Caco-2 (cell line): Measurements from ENCODE around the gene CSRP2. TPM values are rescaled to one million over a fixed set of nuclear protein-coding genes. Genes with fewer than 3 reads are reported as not detected.

Experiments used
- BruUV-seq: library from RNA; stranded (reverse); fragments of 400-500 nt; replicated peaks from 2 replicates; lab custom pipeline; 2021; lab: Mats Ljungman, UMichigan
- CTCF ChIA-PET: fragments of 300-600 bp; sonication (Branson Sonifier 250); formaldehyde crosslinking; loops from one replicate; lab custom pipeline; 2022; ENCODE audit warnings: antibody characterized with exemption; lab: Charles Lee
- POLR2A ChIA-PET: fragments of 300-600 bp; sonication (Branson Sonifier 250); formaldehyde crosslinking; loops from one replicate; lab custom pipeline; 2022; ENCODE audit warnings: antibody characterized with exemption; lab: Charles Lee
- DNase-seq, 2 experiments: peaks; one replicate each; pipeline versions ENCODE4 v3.0.0 to v3.0.0-alpha.2; 2020 to 2022
- H3K27me3 ChIP-seq: replicated peaks from 2 replicates; pipeline ENCODE4 v1.6.0; 2011; ENCODE audit warnings: low read length; ENCODE audit not compliant: control insufficient read depth, insufficient read depth
- H3K36me3 ChIP-seq: 2 replicates; pipeline ENCODE4 v1.5.1; 2011; ENCODE audit warnings: low read length; ENCODE audit not compliant: control insufficient read depth, insufficient read depth
- H3K4me1 ChIP-seq: fragments of 250-450 bp; sonication (Bioruptor Pico); 2 replicates; pipeline ENCODE4 v1.5.1; 2020; ENCODE audit warnings: mild to moderate bottlenecking
- H3K4me3 ChIP-seq: 2 replicates; pipeline ENCODE4 v1.5.1; 2011; ENCODE audit warnings: low read depth, mild to moderate bottlenecking, control low read depth, low read length
- H3K9me3 ChIP-seq: fragments of 250-450 bp; sonication (Bioruptor Pico); 2 replicates; pipeline ENCODE4 v1.5.1; 2020; ENCODE audit warnings: mild to moderate bottlenecking, moderate library complexity
- H3K27ac Mint-ChIP-seq: one replicate; pipeline ENCODE4 v1.8.0; 2022; ENCODE audit warnings: mixed read lengths; ENCODE audit not compliant: unreplicated experiment
- H3K27me3 Mint-ChIP-seq: one replicate; pipeline ENCODE4 v1.8.0; 2022; ENCODE audit warnings: mixed read lengths; ENCODE audit not compliant: insufficient read depth, unreplicated experiment
- H3K36me3 Mint-ChIP-seq: one replicate; pipeline ENCODE4 v1.8.0; 2022; ENCODE audit warnings: mild to moderate bottlenecking, mixed read lengths; ENCODE audit not compliant: insufficient read depth, unreplicated experiment
- H3K4me1 Mint-ChIP-seq: one replicate; pipeline ENCODE4 v1.8.0; 2022; ENCODE audit warnings: low read depth, mixed read lengths; ENCODE audit not compliant: unreplicated experiment
- H3K4me3 Mint-ChIP-seq: one replicate; pipeline ENCODE4 v1.8.0; 2022; ENCODE audit warnings: mild to moderate bottlenecking, moderate library complexity, mixed read lengths; ENCODE audit not compliant: unreplicated experiment
- H3K9me3 Mint-ChIP-seq: one replicate; pipeline ENCODE4 v1.8.0; 2022; ENCODE audit warnings: mixed read lengths; ENCODE audit not compliant: unreplicated experiment
- intact Hi-C: fragments of 100-400 bp; cut with micrococcal nuclease; formaldehyde crosslinking; loops from one replicate; pipeline ENCODE4 v1.10.0; 2022; ENCODE audit not compliant: unreplicated experiment
- total RNA-seq: library from RNA; stranded (reverse); gene quantifications from 2 replicates; pipeline ENCODE4 v1.2.3, GENCODE V29; 2022
- TF ChIP-seq, protein P1 (sequence below), 2 experiments: fragments of 200-600 bp in 1 of 2; IDR thresholded peaks; 1 replicate in 1 of 2; 2 replicates in 1 of 2; pipeline versions ENCODE4 v1.5.1 to v1.8.0; 2011 to 2022; ENCODE audit warnings: antibody characterized with exemption in 1 of 2, control low read depth in 1 of 2, inconsistent platforms in 1 of 2, low read depth in 1 of 2, low read length in 1 of 2, mild to moderate bottlenecking in 1 of 2, moderate library complexity in 1 of 2; ENCODE audit not compliant: insufficient read depth in 1 of 2, severe bottlenecking in 1 of 2, unreplicated experiment in 1 of 2

The CSRP2 gene
- total RNA-seq, 1 experiment from 2014 or later, result 27.9 TPM

DNA sequence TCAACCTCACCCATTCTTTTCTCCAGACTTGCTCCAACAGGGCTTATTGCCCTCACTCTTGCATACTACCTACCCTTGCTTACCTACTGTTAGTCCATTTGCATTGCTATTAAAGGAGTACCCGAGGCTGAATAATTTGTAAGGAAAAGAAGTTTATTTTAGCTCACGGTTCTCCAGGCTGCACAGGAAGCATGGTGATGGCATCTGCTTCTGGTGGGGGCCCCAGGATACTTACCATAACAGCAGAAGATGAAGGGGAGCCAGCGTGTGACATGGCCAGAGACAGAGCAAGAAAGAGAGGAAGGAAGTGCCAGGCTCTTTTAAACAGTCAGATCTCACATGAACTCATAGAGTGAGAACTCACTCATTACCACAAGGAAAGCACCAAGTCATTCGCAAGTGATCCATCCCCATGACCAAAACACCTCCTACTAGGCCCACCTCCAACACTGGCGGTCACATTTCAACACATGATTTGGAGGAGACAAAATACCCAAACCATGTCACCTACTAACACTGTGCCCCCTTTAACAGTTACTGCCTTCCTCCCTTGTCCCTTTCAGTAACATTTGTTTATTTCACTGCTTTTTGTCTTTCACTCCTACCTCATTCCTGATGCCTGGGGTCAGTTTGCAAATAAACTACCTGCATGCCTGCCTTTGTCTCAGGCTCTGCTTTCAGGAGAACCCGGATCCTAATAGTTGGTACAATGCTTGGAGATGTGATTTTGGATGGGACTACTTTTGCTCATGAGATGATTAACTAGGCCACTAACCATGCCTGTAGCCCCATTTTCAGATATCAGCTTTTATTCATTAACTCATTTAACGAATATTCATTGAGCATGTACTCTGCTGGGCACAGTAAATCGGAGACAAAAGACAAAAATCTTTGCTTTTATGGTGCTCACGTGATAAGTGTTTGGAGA is 41.6 kb upstream of the CSRP2 start:
- intact Hi-C loops, result no loop called here
- ChIA-PET POLR2A (no interaction called here), CTCF (no interaction called here)
- Histone ChIP-seq H3K4me3 (no peak overlapping the region), H3K4me1 (peaks cover 11% of the 10 kb centered on the region; the same call in 1 of the 2 replicates), H3K27me3 (no peaks in the 10 kb centered on the region), H3K36me3 (no peaks in the 10 kb centered on the region), H3K9me3 (no peaks in the 10 kb centered on the region)
- H3K4me1 Mint-ChIP-seq, result no peaks in the 10 kb centered on the region
- H3K4me3 Mint-ChIP-seq, result no peak overlapping the region
- no peak overlapping the region for H3K27ac Mint-ChIP-seq
- peaks cover 11% of the 10 kb centered on the region for H3K27me3 Mint-ChIP-seq
- H3K36me3 Mint-ChIP-seq, result no peaks in the 10 kb centered on the region
- no peak for DNase-seq
- TF ChIP-seq, protein P1, sequence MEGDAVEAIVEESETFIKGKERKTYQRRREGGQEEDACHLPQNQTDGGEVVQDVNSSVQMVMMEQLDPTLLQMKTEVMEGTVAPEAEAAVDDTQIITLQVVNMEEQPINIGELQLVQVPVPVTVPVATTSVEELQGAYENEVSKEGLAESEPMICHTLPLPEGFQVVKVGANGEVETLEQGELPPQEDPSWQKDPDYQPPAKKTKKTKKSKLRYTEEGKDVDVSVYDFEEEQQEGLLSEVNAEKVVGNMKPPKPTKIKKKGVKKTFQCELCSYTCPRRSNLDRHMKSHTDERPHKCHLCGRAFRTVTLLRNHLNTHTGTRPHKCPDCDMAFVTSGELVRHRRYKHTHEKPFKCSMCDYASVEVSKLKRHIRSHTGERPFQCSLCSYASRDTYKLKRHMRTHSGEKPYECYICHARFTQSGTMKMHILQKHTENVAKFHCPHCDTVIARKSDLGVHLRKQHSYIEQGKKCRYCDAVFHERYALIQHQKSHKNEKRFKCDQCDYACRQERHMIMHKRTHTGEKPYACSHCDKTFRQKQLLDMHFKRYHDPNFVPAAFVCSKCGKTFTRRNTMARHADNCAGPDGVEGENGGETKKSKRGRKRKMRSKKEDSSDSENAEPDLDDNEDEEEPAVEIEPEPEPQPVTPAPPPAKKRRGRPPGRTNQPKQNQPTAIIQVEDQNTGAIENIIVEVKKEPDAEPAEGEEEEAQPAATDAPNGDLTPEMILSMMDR (IDR thresholded peaks at IDR 0.05; ENCODE audit: insufficient read depth in 1 of 2, low read depth in 1 of 2, low read length in 1 of 2, severe bottlenecking in 1 of 2, unreplicated experiment in 1 of 2), result no peak
- BruUV-seq, result no TSS peak
- no peaks in the 10 kb centered on the region for H3K9me3 Mint-ChIP-seq

- DNase-seq, result no peak
- H3K4me1 Mint-ChIP-seq, result no peaks in the 10 kb centered on the region
- H3K4me1 ChIP-seq, result peaks cover 11% of the 10 kb centered on the region; the same call in 1 of the 2 replicates
- POLR2A ChIA-PET, result no interaction called here
- H3K27ac Mint-ChIP-seq, result no peak overlapping the region
- no peaks in the 10 kb centered on the region for H3K36me3 Mint-ChIP-seq
- intact Hi-C loops, result no loop called here
- BruUV-seq, result no TSS peak
- H3K4me3 ChIP-seq, result no peak overlapping the region
- no peaks in the 10 kb centered on the region for H3K9me3 Mint-ChIP-seq
- H3K4me3 Mint-ChIP-seq, result no peak overlapping the region
- CTCF ChIA-PET, result no interaction called here
- no peaks in the 10 kb centered on the region for H3K36me3 ChIP-seq
- no peaks in the 10 kb centered on the region for H3K27me3 ChIP-seq
- peaks cover 11% of the 10 kb centered on the region for H3K27me3 Mint-ChIP-seq
- TF ChIP-seq, protein P1 (IDR thresholded peaks at IDR 0.05; ENCODE audit: insufficient read depth in 1 of 2, low read depth in 1 of 2, low read length in 1 of 2, severe bottlenecking in 1 of 2, unreplicated experiment in 1 of 2), result no peak
- H3K9me3 ChIP-seq, result no peaks in the 10 kb centered on the region
Observed at GRCh38 chr12:76919383-76920171, 40.8 kb upstream of the CSRP2 start.

- H3K9me3 Mint-ChIP-seq, result no peaks in the 10 kb centered on the region
- no peaks in the 10 kb centered on the region for H3K36me3 ChIP-seq
- H3K27ac Mint-ChIP-seq, result no peak overlapping the region
- H3K4me3 ChIP-seq, result no peak overlapping the region
- H3K4me1 ChIP-seq, result peaks cover 11% of the 10 kb centered on the region; the same call in 1 of the 2 replicates
- H3K36me3 Mint-ChIP-seq, result no peaks in the 10 kb centered on the region
- ChIA-PET CTCF (no interaction called here), POLR2A (interaction anchor here (0.6 kb wide), 1 partner anchor 19 kb away, joined by 3 read pairs; no protein-coding TSS in a partner anchor)
- intact Hi-C loops, result no loop called here
- TF ChIP-seq, protein P1 (IDR thresholded peaks at IDR 0.05; ENCODE audit: insufficient read depth in 1 of 2, low read depth in 1 of 2, low read length in 1 of 2, severe bottlenecking in 1 of 2, unreplicated experiment in 1 of 2), result no peak
- H3K4me1 Mint-ChIP-seq, result no peaks in the 10 kb centered on the region
- H3K9me3 ChIP-seq, result no peaks in the 10 kb centered on the region
- H3K4me3 Mint-ChIP-seq, result no peak overlapping the region
- BruUV-seq, result no TSS peak
- H3K27me3 Mint-ChIP-seq, result peaks cover 13% of the 10 kb centered on the region
- H3K27me3 ChIP-seq, result no peaks in the 10 kb centered on the region
- DNase-seq, result no peak
Observed at GRCh38 chr12:76916170-76916540, 37.3 kb upstream of the CSRP2 start.
